SKM-1 (cell line): ENCODE data around the gene PRRT1.
"Not testable (repeated sequence)": the region's sequence is repeated elsewhere in the genome, so short reads cannot be mapped to it uniquely, and the experiment has no call there.

Experiments used
- DNase-seq: peaks from one replicate; lab custom pipeline; 2025; ENCODE audit not compliant: unreplicated experiment; lab: John Stamatoyannopoulos, UW

PRRT1 gene

DNA sequence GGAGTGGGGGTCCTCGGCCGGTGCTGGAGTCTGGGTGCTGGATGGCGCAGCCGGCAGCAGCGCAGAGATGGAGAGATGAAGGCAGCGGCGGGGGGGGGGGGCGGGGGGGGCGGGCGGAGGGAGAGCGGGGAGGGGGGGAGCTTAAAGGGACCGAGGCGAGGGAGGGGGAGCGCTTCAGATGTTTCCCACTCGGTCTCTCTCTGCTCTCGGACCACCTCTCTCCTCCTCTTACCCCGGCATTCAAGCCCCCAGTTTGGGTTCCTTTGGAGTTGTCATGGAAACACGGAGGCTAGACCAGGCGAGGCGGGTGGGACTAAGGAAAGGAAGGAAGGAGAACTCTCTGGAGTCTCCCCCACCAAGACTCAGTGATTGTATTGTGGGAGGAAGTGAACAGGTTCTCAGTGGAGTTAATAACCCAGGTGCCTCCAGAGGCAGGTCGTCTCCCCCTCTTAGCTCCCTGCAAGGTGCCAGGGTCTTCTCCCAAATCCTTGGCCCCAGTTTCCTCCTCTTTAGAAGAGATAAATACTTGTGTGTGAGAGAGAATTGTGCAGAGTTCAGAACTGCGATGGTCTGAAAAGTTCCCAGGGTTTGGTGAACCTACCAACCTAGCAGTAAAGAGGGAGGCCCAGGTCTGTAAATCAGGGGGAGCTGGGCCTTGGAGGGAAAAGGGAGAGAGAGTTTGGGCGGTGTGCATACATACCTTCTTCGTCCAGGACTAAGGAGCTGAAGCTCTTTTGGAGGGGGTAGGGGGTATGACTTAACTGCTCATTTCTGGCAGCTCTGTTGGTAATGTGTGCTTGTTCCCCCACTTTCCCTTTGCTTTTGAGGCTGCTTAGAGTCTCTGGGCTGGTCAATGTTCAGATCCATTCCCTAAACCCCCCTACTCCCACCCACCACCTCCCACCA is at the start of gene PRRT1:
Gene PRRT1, minus strand, starts transcription at position 77 of the 906 bp plus-strand sequence. CDS start 112 bp downstream, outside the sequence.
- no peak for DNase-seq

- no peak for DNase-seq
These were observed 49.2 kb upstream of the PRRT1 start for GRCh38 chr6:32200711-32201475.

DNA sequence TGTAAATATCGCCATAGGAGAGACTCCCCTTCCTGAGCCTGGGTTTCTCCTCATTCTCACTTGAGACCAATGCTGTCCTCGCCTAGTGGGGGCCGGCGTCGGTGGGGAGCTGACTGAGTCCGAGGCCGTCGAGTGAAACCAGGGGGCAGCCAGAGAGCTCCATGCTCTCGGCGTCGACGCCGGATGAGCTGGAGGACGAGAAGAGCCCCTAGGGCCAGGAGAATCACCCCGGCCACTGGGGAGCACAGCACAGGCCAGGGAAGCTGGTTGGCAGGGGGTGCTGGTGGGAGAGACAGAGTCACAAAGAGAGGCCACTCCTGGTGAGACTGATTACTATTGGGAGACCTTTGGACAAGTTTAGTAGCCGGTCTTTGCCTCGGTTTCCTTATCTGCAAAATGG is 47.1 kb upstream of the PRRT1 start:
- no peak for DNase-seq

GRCh38 chr6:32198345-32198696 is 46.6 kb upstream of the PRRT1 start:
- no peak for DNase-seq

DNA sequence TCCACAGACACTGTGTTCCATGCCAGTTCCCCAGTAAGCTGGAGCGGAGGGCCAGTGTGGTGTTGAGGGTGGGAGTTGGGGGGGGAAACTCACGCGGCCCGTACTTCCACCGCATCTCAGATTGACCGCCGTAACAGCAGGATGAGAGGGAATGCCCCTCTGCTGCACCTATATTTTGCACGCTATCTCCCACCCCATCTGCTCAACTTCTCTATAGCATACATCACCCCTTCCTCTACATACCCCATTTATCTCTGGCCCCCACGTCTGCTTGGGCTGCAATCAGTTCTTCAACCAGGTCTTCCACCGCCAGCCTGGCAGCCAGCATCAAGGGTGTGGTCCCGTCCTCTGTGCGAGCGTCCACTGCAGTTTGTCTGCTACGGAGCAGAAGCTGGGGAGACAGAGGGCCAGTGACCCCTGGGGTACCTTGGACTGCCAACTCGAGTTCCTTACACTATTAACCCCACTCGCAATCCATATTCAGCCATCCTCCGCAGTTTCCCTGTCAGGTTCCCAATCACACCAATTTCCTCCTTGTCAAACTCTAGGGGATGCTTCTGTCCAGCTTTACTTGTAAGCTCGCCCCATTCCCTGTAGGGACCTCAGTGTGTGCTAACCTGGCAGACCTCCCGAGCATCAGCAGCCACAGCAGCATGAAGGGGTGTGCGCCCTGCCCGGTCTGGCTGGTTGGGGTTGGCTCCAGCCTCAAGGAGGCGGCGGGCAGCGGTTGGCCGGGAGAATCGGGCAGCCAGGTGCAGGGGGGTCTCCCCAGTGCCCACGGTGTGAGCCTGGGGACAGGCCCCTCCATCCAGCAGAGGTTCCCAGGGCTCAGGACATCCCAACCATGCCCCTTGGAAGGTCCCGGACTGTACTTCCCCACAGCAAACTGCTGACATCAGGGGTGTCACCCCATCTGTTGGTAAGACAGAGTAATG is 45.2 kb upstream of the PRRT1 start:
- no peak for DNase-seq

DNA sequence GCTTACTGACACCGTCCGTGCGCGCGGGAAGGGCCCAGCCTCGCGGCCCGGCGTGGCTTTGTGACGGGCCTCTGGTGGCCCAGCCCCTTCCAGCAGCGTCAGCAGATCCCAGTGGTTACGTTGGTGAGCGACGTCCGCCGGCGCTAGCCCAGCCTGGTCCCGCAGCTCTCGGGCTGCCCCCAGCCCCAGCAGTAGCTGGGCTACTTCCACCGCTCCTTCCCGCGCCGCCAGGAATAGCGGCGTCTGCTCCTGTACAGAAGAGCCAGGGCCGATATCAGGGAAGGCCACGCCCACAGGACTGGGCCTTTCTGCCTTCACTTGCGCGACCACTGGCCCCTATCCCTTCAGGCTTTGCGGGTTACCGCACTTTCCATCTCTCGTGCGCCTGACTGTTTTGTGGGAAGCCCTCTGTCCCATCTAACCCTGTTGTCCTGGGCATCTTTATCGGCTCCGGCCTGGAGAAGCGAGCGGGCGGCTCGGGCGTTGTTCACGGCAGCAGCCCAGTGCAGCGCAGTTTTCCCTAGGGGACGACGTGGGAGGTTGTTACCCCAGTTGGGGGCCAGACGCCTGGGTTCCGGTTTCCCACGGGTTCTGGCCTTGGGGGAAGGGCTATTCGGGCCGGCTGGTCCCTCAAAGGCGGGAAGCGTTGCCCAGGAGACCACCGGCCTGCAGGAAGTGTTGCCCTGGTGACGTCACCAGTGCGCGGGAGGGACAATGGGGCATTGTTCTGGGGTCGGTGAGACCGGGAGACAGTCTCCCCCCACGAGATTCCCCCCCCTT is 44.4 kb upstream of the PRRT1 start:
- DNase-seq, result no peak

DNA sequence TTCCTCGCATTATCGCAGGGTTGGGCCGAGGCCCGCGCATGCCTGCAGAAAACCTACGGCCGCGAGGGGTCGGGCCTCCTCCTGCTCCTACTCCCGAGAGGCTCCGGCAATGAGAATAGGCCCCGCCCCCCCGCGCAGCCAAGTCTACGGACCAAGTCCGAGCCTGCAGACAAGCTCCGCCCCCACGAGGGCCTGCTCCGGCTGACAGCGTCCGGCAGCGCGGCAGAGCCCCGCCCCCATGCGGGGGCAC is 43.8 kb upstream of the PRRT1 start:
- DNase-seq, result peak; percentile 98

DNA sequence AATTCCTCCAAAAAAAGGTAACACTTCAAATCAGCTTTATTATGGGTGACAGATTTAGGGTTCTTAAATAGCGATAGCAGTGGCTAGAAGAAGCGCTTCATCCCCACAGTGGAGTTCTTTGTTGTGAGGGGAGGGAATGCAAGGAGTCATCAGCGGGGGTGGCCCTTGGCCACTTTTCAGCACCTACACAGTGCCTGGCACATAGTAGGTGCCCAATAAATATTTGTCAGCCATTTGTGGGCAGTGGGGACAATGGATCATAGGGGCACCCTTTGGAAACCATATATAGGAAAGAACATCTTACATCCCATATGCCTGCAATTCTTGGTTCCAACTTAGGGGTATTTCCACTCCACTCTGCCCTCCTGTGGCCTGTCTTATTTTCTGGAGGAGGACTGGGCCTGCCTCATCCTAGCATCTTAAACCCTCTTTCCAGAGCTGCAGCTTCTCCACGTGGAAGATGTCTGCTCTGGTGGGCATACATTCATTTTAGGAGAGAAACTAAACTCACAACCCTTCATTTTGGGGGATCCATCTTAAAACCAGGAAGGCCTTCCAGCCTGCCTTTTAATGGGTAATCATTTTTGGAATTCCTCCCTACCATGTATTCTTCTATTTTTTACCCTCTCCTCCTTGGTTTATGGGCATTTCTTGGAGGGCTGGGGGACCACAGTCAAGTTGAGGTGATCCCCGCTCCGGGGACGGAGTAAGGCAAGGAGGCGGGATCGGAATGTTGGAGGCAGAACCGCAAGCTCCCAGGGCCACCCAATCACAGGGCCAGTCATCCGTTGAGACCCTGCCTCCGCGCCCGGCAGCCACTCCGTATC is 43.3 kb upstream of the PRRT1 start:
- peak; percentile 21 for DNase-seq

DNA sequence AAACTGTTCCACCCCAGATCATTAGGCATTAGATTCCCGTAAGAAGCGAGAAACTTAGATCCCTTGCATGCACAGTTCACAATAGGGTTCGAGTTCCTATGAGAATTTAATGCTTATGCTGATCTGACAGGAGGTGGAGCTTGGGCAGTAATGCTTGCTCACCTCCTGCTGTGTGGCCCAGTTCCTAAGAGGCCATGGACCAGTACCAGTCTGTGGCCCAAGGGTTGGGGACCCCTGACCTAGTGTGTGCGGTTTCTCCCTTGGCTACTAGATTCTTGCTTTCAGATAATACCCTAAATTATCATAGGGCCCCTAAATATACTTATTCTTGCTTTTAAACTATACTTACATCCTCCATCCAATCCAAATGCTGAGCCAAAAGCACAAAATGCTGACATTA is 42.6 kb upstream of the PRRT1 start:
- no peak for DNase-seq

GRCh38 chr6:32193096-32193495 is 41.4 kb upstream of the PRRT1 start:
- not testable (repeated sequence) for DNase-seq

- peak; percentile 86 for DNase-seq
These were observed 40.9 kb upstream of the PRRT1 start, which contains the start of gene GPSM3 for GRCh38 chr6:32192608-32193039. Gene GPSM3, minus strand, starts transcription at chr6:32192643. Its CDS starts 130 bp downstream, at chr6:32192513.

DNA sequence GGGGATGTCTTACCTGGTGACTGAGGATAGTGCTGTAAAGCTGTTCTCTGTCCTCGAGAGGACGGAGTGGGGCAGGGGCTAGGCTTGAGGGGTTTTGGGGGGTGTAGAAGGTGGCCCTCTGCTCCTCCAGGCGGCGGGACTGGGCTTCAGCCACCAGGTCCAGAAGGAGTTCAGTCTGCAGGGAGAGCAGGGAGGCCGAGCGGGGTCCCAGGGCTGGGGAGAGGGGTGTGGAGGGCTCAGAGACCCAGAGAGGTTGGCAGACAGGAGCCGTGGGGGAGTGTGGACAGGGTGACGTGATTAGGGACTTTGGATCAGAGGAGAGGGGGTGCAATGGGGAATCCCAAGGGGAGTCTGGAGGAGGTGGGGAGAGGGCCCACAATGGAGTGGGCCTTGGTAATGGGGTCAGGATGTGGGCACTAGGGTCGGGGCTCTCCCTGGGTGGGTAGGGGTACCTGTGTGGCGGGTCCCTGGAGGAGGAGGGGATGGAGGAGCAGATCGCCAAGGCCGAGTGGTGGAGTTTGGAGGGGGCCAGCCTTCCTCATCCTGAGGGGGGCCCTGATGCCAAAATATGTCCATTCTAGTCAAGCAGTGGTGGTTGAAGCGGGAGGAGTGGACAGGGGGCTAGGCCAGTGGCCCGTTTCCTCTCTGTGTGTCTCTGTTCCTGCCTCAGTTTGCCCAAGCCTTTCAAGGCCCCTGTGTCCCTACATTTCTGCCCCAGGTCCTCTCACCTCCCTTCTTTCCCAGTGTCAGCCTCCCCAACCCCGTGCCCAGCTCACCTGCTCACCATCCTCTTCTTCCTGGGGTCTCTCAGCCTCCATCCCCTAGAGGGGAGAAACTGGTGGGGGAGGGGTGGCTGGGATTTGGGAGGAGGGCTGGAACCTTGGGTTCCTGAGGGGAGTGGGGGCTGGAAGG is 40.2 kb upstream of the PRRT1 start:
- no peak for DNase-seq

- DNase-seq, result no peak
These were observed 39.4 kb upstream of the PRRT1 start for GRCh38 chr6:32190911-32191677.

DNA sequence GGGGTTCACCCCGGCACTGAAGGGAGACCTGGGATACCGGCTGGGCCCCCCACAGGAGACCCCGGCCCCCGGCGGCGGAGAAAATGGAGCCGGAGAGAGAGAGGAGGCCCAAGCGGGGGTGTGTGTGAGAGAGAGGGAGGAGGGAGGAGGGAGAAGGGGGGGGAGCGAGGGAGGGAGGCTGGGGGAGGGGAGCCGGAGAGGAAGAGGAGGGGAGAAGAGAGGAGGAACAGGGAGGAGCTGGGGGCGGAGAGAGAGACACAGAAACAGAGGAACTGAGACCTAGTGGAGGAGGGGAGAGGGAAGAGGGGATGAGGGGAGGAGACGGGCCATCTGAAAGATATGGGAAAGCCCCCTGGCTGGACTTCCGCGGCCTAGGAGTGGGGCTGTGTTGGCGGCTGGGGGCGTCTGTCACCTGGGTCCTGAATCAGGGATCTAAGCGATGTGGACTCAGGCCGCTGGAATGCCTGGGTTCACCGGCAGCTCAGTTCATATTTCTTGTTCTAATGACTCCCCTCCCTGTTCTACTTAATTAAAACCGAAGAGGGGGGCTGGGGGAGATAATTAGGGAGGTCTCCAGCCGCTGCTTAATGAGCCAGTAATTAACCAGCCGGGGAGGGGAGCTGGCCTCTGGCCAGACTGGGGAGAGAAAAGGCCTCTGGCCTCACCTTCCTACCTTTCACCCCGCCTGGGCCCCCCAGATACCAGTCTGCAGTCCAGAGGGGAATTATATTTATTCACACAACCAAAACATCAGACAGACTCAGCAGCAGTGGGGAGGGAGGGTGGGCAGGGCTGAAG is 38.5 kb upstream of the PRRT1 start, which contains the start of gene PBX2:
Gene PBX2, minus strand, starts transcription at position 149 of the 798 bp plus-strand sequence. CDS start 287 bp downstream, outside the sequence.
- DNase-seq, result peak; percentile 95

GRCh38 chr6:32189742-32190053 is 38.0 kb upstream of the PRRT1 start:
- DNase-seq, result no peak

DNA sequence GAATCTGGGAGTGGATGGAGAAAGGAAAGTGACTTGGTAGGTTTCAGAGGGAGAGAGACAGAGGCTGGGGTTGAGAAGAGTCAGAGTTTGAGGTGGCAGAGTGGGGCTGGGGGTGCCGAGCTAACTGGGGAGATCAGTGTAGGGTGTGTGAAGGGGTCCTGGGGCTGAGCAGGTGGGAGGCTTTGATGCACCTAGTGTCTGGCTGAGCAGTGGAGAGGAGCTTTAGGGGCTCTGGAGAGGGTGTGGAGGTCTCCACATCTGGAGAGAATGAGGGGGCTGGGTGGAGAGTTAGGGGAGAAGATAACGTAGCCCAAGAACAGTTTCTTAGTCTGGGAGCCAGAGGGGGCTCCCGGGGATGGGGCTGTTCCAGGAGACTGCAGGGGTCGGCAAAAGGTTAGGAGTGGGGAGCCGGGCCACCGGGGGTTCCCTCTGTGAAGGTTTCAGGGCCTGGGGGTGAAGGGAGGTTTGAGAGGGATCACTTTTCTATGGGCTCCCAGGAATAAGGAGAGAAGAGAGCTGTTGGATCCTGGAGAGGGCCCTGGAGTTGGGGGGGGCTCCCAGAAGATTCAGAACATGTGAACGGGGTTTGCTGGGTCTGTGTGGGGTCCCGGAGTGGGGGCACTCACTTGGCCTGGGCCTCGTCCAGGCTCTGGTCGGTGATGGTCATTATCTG is 37.5 kb upstream of the PRRT1 start:
- no peak for DNase-seq
